HCT116 (cell line): ENCODE measurements around the gene PRR23E.

ENCODE experiments used
- CTCF ChIP-seq, 3 experiments: fragments of 200-600 bp in 1 of 3; sonication (generic) in 1 of 3; IDR thresholded peaks in 2 of 3; conservative IDR thresholded peaks in 1 of 3; 2 replicates each; pipeline ENCODE4 v1.5.1; 2012 to 2017; ENCODE audit warnings: low read depth in 2 of 3, low read length in 2 of 3, antibody characterized with exemption in 1 of 3, borderline replicate concordance in 1 of 3, control low read depth in 1 of 3, mild to moderate bottlenecking in 1 of 3, mixed read lengths in 1 of 3, mixed run types in 1 of 3, moderate library complexity in 1 of 3; ENCODE audit not compliant: insufficient read depth in 1 of 3
- EGR1 ChIP-seq: IDR thresholded peaks from 2 replicates; pipeline ENCODE4 v1.6.1; 2012; ENCODE audit warnings: low read depth
- EZH2phosphoT487 ChIP-seq: fragments of 200-600 bp; IDR thresholded peaks from 2 replicates; pipeline ENCODE4 v1.6.1; 2018; ENCODE audit warnings: antibody characterized with exemption, borderline replicate concordance
- MAX ChIP-seq: IDR thresholded peaks from 2 replicates; pipeline ENCODE4 v1.6.1; 2012
- POLR2A ChIP-seq: IDR thresholded peaks from 2 replicates; pipeline ENCODE4 v1.7.0; 2011; ENCODE audit warnings: borderline replicate concordance; ENCODE audit not compliant: insufficient read depth, insufficient read length; ENCODE audit errors: extremely low read depth
- POLR2AphosphoS5 ChIP-seq: IDR thresholded peaks from 2 replicates; pipeline ENCODE4 v1.6.1; 2011; ENCODE audit warnings: mild to moderate bottlenecking, low read depth, low read length, moderate library complexity
- REST ChIP-seq: IDR thresholded peaks from 2 replicates; pipeline ENCODE4 v1.6.1; 2012; ENCODE audit warnings: low read depth
- SIN3A ChIP-seq: IDR thresholded peaks from 2 replicates; pipeline ENCODE4 v1.6.1; 2012; ENCODE audit warnings: low read depth
- SP1 ChIP-seq: IDR thresholded peaks from 2 replicates; pipeline ENCODE4 v1.6.1; 2012; ENCODE audit warnings: low read depth
- SRF ChIP-seq: IDR thresholded peaks from 2 replicates; pipeline ENCODE4 v1.6.1; 2012; ENCODE audit warnings: low read depth
- TCF7L2 ChIP-seq: IDR thresholded peaks from 2 replicates; pipeline ENCODE4 v1.7.0; 2011; ENCODE audit warnings: borderline replicate concordance, inconsistent platforms; ENCODE audit not compliant: insufficient read depth, insufficient read length; ENCODE audit errors: extremely low read depth
- YY1 ChIP-seq: IDR thresholded peaks from 2 replicates; pipeline ENCODE4 v1.6.1; 2011; ENCODE audit warnings: low read length, low read depth, moderate library complexity, mild to moderate bottlenecking; ENCODE audit not compliant: insufficient replicate concordance; ENCODE audit errors: extremely low read depth
- ZBTB33 ChIP-seq: IDR thresholded peaks from 2 replicates; pipeline ENCODE4 v1.6.1; 2011; ENCODE audit warnings: mild to moderate bottlenecking, low read length, moderate library complexity; ENCODE audit not compliant: insufficient replicate concordance; ENCODE audit errors: extremely low read depth

- no peak for TF ChIP-seq TCF7L2
- TF ChIP-seq EGR1 = no peak
- TF ChIP-seq CTCF (IDR thresholded peaks at IDR 0.05 in 2 of 3, conservative IDR thresholded peaks at IDR 0.05 in 1 of 3; ENCODE audit: borderline replicate concordance in 1 of 3, insufficient read depth in 1 of 3, low read depth in 2 of 3, low read length in 2 of 3) = no peak
- no peak for TF ChIP-seq POLR2A
- TF ChIP-seq SP1 = no peak
- TF ChIP-seq REST = no peak
- TF ChIP-seq SRF = no peak
- no peak for TF ChIP-seq SIN3A
- no peak for TF ChIP-seq POLR2AphosphoS5
- no peak for TF ChIP-seq ZBTB33
- no peak for TF ChIP-seq EZH2phosphoT487
- no peak for TF ChIP-seq MAX
- TF ChIP-seq YY1 = no peak
Observed at GRCh38 chr3:127147291-127147885, 45.5 kb upstream of the PRR23E start.
